Uterus (tissue), 4 donors: ENCODE measurements around the gene EXOSC7. TPM values are rescaled to one million over a fixed set of nuclear protein-coding genes. Genes with fewer than 3 reads are reported as not detected.

Experiments used
- DNase-seq, 2 donors: peaks; one replicate each; pipeline ENCODE4 v3.0.0-alpha.2; 2019 to 2020
- H3K27ac ChIP-seq, 2 donors: fragments of 200-600 bp; sonication (generic); 1 replicate in 1 of 2; 2 replicates in 1 of 2; pipeline ENCODE4 v1.5.1; 2016 to 2018
- H3K27me3 ChIP-seq, 2 donors: fragments of 200-600 bp; sonication (generic); one replicate each; pipeline ENCODE4 v1.5.1; 2018 to 2019; ENCODE audit warnings: control low read depth in 1 of 2
- H3K36me3 ChIP-seq, 2 donors: fragments of 200-600 bp; sonication (generic); one replicate each; pipeline ENCODE4 v1.5.1; 2019; ENCODE audit warnings: control low read depth in 1 of 2
- H3K4me1 ChIP-seq, 2 donors: fragments of 200-600 bp; sonication (generic); one replicate each; pipeline ENCODE4 v1.5.1; 2018 to 2019; ENCODE audit warnings: control low read depth in 1 of 2
- H3K4me3 ChIP-seq, 2 donors: fragments of 200-600 bp; sonication (generic); 1 replicate in 1 of 2; 2 replicates in 1 of 2; pipeline ENCODE4 v1.5.1; 2018 to 2019; ENCODE audit warnings: mild to moderate bottlenecking in 1 of 2
- H3K9me3 ChIP-seq, 2 donors: fragments of 200-600 bp; sonication (generic); one replicate each; pipeline ENCODE4 v1.5.1; 2019; ENCODE audit warnings: control low read depth in 1 of 2
- CTCF ChIP-seq, 4 experiments: fragments of 200-600 bp in 2 of 4; fragments of 450-650 bp in 2 of 4; sonication (generic) in 2 of 4; IDR thresholded peaks; one replicate each; pipeline ENCODE4 v1.5.1; 2016 to 2019; ENCODE audit warnings: antibody characterized with exemption in 4 of 4, mild to moderate bottlenecking in 2 of 4, moderate library complexity in 1 of 4
- POLR2A ChIP-seq, 2 donors: fragments of 450-650 bp; IDR thresholded peaks; one replicate each; pipeline ENCODE4 v1.6.1; 2016; ENCODE audit warnings: antibody characterized with exemption in 2 of 2, mild to moderate bottlenecking in 1 of 2, moderate library complexity in 1 of 2
- intact Hi-C: fragments of 100-400 bp; cut with DNase I; formaldehyde crosslinking; loops from one replicate; pipeline ENCODE4 v1.15.1; 2023; ENCODE audit warnings: low total_unique reads
- total RNA-seq, 4 donors: library from RNA; depleted of rRNA in 3 of 4; stranded (reverse); fragments of >200 nt in 3 of 4; gene quantifications; one replicate each; pipeline versions ENCODE4 v1.1.0 to v1.2.4, GENCODE V29; 2014 to 2023
- donor health status: DM: yes; HTN: yes; CAD: no.

The EXOSC7 gene
- total RNA-seq, 4 donors from 2014 or later, result 2.4 to 39.2 (median 30.0) TPM

- H3K27me3 ChIP-seq, result no peaks in the 10 kb centered on the region
- TF ChIP-seq POLR2A (IDR thresholded peaks at IDR 0.05), result no peak
- TF ChIP-seq CTCF (IDR thresholded peaks at IDR 0.05), result no peak
- H3K36me3 ChIP-seq, result no peaks in the 10 kb centered on the region
- H3K4me1 ChIP-seq, result no peaks in the 10 kb centered on the region
- intact Hi-C loops, result no loop called here
- no peaks in the 10 kb centered on the region for H3K9me3 ChIP-seq
- H3K4me3 ChIP-seq, result no peak overlapping the region
- DNase-seq, result no peak
- no peak overlapping the region for H3K27ac ChIP-seq
These were observed 13.8 kb downstream of the EXOSC7 start for GRCh38 chr3:44989636-44990373.

GRCh38 chr3:44991326-44991725 lies 15.3 kb downstream of the EXOSC7 start:
- Histone ChIP-seq H3K4me3 (no peak overlapping the region), H3K36me3 (no peaks in the 10 kb centered on the region), H3K9me3 (no peaks in the 10 kb centered on the region), H3K27me3 (no peaks in the 10 kb centered on the region), H3K27ac (no peak overlapping the region), H3K4me1 (no peaks in the 10 kb centered on the region)
- intact Hi-C loops, result no loop called here
- TF ChIP-seq POLR2A (IDR thresholded peaks at IDR 0.05), result no peak
- no peak for TF ChIP-seq CTCF (IDR thresholded peaks at IDR 0.05)
- no peak for DNase-seq

- H3K4me3 ChIP-seq, result no peak overlapping the region
- peak; percentile 9 to 42 (median 18) for TF ChIP-seq CTCF (IDR thresholded peaks at IDR 0.05)
- no peak for TF ChIP-seq POLR2A (IDR thresholded peaks at IDR 0.05)
- H3K9me3 ChIP-seq, result no peaks in the 10 kb centered on the region
- H3K4me1 ChIP-seq, result no peaks in the 10 kb centered on the region
- DNase-seq, result no peak
- no peaks in the 10 kb centered on the region for H3K36me3 ChIP-seq
- H3K27ac ChIP-seq, result no peak overlapping the region
- H3K27me3 ChIP-seq, result no peaks in the 10 kb centered on the region
- intact Hi-C loops, result no loop called here
These were observed 16.8 kb downstream of the EXOSC7 start for GRCh38 chr3:44992555-44993470.

GRCh38 chr3:44993471-44994205 lies 17.6 kb downstream of the EXOSC7 start:
- intact Hi-C loops, result no loop called here
- H3K4me1 ChIP-seq, result no peaks in the 10 kb centered on the region
- TF ChIP-seq POLR2A (IDR thresholded peaks at IDR 0.05) (no peak), CTCF (IDR thresholded peaks at IDR 0.05) (no peak)
- no peak overlapping the region for H3K4me3 ChIP-seq
- H3K9me3 ChIP-seq, result no peaks in the 10 kb centered on the region
- no peaks in the 10 kb centered on the region for H3K36me3 ChIP-seq
- no peak for DNase-seq
- no peak overlapping the region for H3K27ac ChIP-seq
- no peaks in the 10 kb centered on the region for H3K27me3 ChIP-seq
